ENCODE measurements around the gene SLC16A13.

- no peak for TF ChIP-seq CTCF (IDR thresholded peaks at IDR 0.05)
- TF ChIP-seq POLR2A (IDR thresholded peaks at IDR 0.05), result no peak
These were observed 2.4 kb downstream of the SLC16A13 start for GRCh38 chr17:7038025-7038862.

Measured in right lobe of liver (tissue), 4 donors.